Tibial nerve (tissue), 4 donors: ENCODE data around the gene CPLANE2. TPM values are rescaled to one million over a fixed set of nuclear protein-coding genes. Genes with fewer than 3 reads are reported as not detected.

Source experiments
- DNase-seq, 2 donors: peaks; one replicate each; pipeline ENCODE4 v3.0.0-alpha.2; 2019; ENCODE audit warnings: low spot score in 2 of 2
- H3K27ac ChIP-seq, 4 donors: fragments of 200-600 bp; sonication (generic) in 3 of 4; one replicate each; pipeline ENCODE4 v1.5.1; 2017 to 2019; ENCODE audit warnings: mild to moderate bottlenecking in 1 of 4
- H3K27me3 ChIP-seq, 2 donors: fragments of 200-600 bp; sonication (generic) in 1 of 2; one replicate each; pipeline versions ENCODE4 v1.5.1 to v1.6.0; 2017 to 2019
- H3K36me3 ChIP-seq, 3 donors: fragments of 200-600 bp; sonication (generic); one replicate each; pipeline ENCODE4 v1.5.1; 2018 to 2019
- H3K4me1 ChIP-seq, 4 donors: fragments of 200-600 bp; sonication (generic) in 3 of 4; one replicate each; pipeline ENCODE4 v1.5.1; 2017 to 2019
- H3K4me3 ChIP-seq, 4 donors: fragments of 200-600 bp; sonication (generic) in 3 of 4; one replicate each; pipeline ENCODE4 v1.5.1; 2017 to 2019; ENCODE audit warnings: mild to moderate bottlenecking in 1 of 4, moderate library complexity in 1 of 4
- H3K9me3 ChIP-seq, 4 donors: fragments of 200-600 bp; sonication (generic) in 3 of 4; one replicate each; pipeline ENCODE4 v1.5.1; 2017 to 2019
- CTCF ChIP-seq, 5 experiments: fragments of 200-600 bp in 3 of 5; fragments of 450-650 bp in 2 of 5; sonication (generic) in 3 of 5; IDR thresholded peaks; one replicate each; pipeline ENCODE4 v1.5.1; 2016 to 2019; ENCODE audit warnings: antibody characterized with exemption in 5 of 5, mild to moderate bottlenecking in 3 of 5, moderate library complexity in 2 of 5
- EP300 ChIP-seq, 2 donors: sonication (generic); formaldehyde crosslinking; IDR thresholded peaks; one replicate each; pipeline ENCODE4 v1.6.1; 2017; ENCODE audit warnings: antibody characterized with exemption in 2 of 2, mild to moderate bottlenecking in 1 of 2
- POLR2A ChIP-seq, 2 donors: fragments of 450-650 bp; IDR thresholded peaks; one replicate each; pipeline ENCODE4 v1.6.1; 2017; ENCODE audit warnings: antibody characterized with exemption in 2 of 2, mild to moderate bottlenecking in 2 of 2, moderate library complexity in 2 of 2
- WGBS, 2 donors: methylation state at CpG; one replicate each; pipeline ENCODE4 v1.1.5; 2018; 5-methylcytosine and 5-hydroxymethylcytosine counted together
- total RNA-seq, 4 donors: library from RNA; depleted of rRNA; stranded (reverse); fragments of >200 nt; gene quantifications; one replicate each; pipeline ENCODE4 v1.1.0, GENCODE V29; 2016

CPLANE2 gene
- total RNA-seq, result 10 to 100 TPM in 2 of 4 donors, 1 to 10 TPM in 2; 3.6 to 14.4 (median 9.6) TPM

GRCh38 chr1:16236511-16237342 is at the start of gene CPLANE2:
CPLANE2 (minus strand) TSS chr1:16237183; CDS start chr1:16236742, 441 bp downstream.
- 2 to 5% methylated on average over 20 to 56 of the region's 57 CpGs for WGBS, 2 donors

GRCh38 chr1:16286122-16286521 is 49.1 kb upstream of the CPLANE2 start:
- no peak overlapping the region for H3K4me3 ChIP-seq
- TF ChIP-seq CTCF (IDR thresholded peaks at IDR 0.05) (no peak), POLR2A (IDR thresholded peaks at IDR 0.05) (no peak), EP300 (IDR thresholded peaks at IDR 0.05) (no peak)
- peaks cover 0 to 10% (median 0%) of the 10 kb centered on the region in 4 donors for H3K4me1 ChIP-seq
- peaks cover 0 to 58% (median 0%) of the 10 kb centered on the region in 3 donors for H3K36me3 ChIP-seq
- DNase-seq, result no peak
- no peaks in the 10 kb centered on the region for H3K27me3 ChIP-seq
- no peak overlapping the region for H3K27ac ChIP-seq
- 90 to 93% methylated on average over 4 of the region's 4 CpGs for WGBS, 2 donors
- H3K9me3 ChIP-seq, result no peaks in the 10 kb centered on the region

More at GRCh38 chr1:16236511-16237342, at the start of gene CPLANE2:
- peaks cover 0 to 19% (median 0%) of the 10 kb centered on the region in 3 donors for H3K36me3 ChIP-seq
- H3K4me1 ChIP-seq, result peaks cover 0 to 21% (median 13%) of the 10 kb centered on the region in 4 donors
- TF ChIP-seq EP300 (IDR thresholded peaks at IDR 0.05) (peak in 1 of 2 donors; percentile 62), POLR2A (IDR thresholded peaks at IDR 0.05) (peak in 1 of 2 donors; percentile 60), CTCF (IDR thresholded peaks at IDR 0.05) (peak in 1 of 5 experiments; percentile 19)
- H3K9me3 ChIP-seq, result no peaks in the 10 kb centered on the region
- H3K4me3 ChIP-seq, result peak within 1 kb of the TSS; percentile 46 to 76 (median 68)
- H3K27me3 ChIP-seq, result no peaks in the 10 kb centered on the region
- DNase-seq, result peak; percentile 91 to 92
- peak within 1 kb of the TSS; percentile 19 to 91 (median 86) for H3K27ac ChIP-seq

- Histone ChIP-seq H3K27me3 (no peaks in the 10 kb centered on the region), H3K27ac (no peak overlapping the region), H3K4me3 (no peak overlapping the region), H3K9me3 (no peaks in the 10 kb centered on the region), H3K4me1 (peaks cover 0 to 11% (median 0%) of the 10 kb centered on the region in 4 donors), H3K36me3 (peaks cover 0 to 33% (median 0%) of the 10 kb centered on the region in 3 donors)
- TF ChIP-seq EP300 (IDR thresholded peaks at IDR 0.05) (no peak), CTCF (IDR thresholded peaks at IDR 0.05) (no peak), POLR2A (IDR thresholded peaks at IDR 0.05) (no peak)
- WGBS, 2 donors, result 89 to 91% methylated on average over 2 of the region's 2 CpGs
- no peak for DNase-seq
These were observed 44.8 kb upstream of the CPLANE2 start for GRCh38 chr1:16281765-16282164.

- WGBS, 2 donors, result 56 to 79% methylated on average over 2 of the region's 2 CpGs
These were observed 42.2 kb upstream of the CPLANE2 start for GRCh38 chr1:16279186-16279585.

More at GRCh38 chr1:16279186-16279585, 42.2 kb upstream of the CPLANE2 start:
- DNase-seq, result no peak
- Histone ChIP-seq H3K4me1 (peaks cover 0 to 15% (median 0%) of the 10 kb centered on the region in 4 donors), H3K27ac (no peak overlapping the region), H3K27me3 (no peaks in the 10 kb centered on the region), H3K4me3 (no peak overlapping the region), H3K36me3 (peaks cover 0 to 22% (median 0%) of the 10 kb centered on the region in 3 donors), H3K9me3 (no peaks in the 10 kb centered on the region)
- TF ChIP-seq EP300 (IDR thresholded peaks at IDR 0.05) (no peak), CTCF (IDR thresholded peaks at IDR 0.05) (no peak), POLR2A (IDR thresholded peaks at IDR 0.05) (no peak)
